ENCODE measurements around the gene SMTNL2.
A peak's percentile ranks its signal among the peaks of the same experiment; 100 is the strongest.
"Not testable (repeated sequence)": the region's sequence is repeated elsewhere in the genome, so short reads cannot be mapped to it uniquely, and the experiment has no call there.

SMTNL2 gene

GRCh38 chr17:4562015-4562969 lies 22.0 kb upstream of the SMTNL2 start:
- no peak for DNase-seq

GRCh38 chr17:4565209-4566141 lies 18.9 kb upstream of the SMTNL2 start:
- DNase-seq: peak; percentile 19

- peak; percentile 8 for DNase-seq
These were observed 17.5 kb upstream of the SMTNL2 start for GRCh38 chr17:4566785-4567184.

- DNase-seq: no peak
These were observed 14.7 kb upstream of the SMTNL2 start for GRCh38 chr17:4569591-4569990.

GRCh38 chr17:4572131-4572530 lies 12.2 kb upstream of the SMTNL2 start:
- no peak for DNase-seq

GRCh38 chr17:4573115-4573514 lies 11.2 kb upstream of the SMTNL2 start:
- DNase-seq: no peak

GRCh38 chr17:4573669-4574068 lies 10.7 kb upstream of the SMTNL2 start:
- DNase-seq: peak; percentile 9

- DNase-seq: no peak
These were observed 9.8 kb upstream of the SMTNL2 start for GRCh38 chr17:4574448-4575045.

- no peak for DNase-seq
These were observed 8.2 kb upstream of the SMTNL2 start for GRCh38 chr17:4576161-4576558.

GRCh38 chr17:4576729-4577322 lies 7.5 kb upstream of the SMTNL2 start:
- no peak for DNase-seq

- DNase-seq: no peak
These were observed 6.8 kb upstream of the SMTNL2 start for GRCh38 chr17:4577386-4577993.

- not testable (repeated sequence) for DNase-seq
These were observed 6.0 kb upstream of the SMTNL2 start for GRCh38 chr17:4578349-4578748.

- no peak for DNase-seq
These were observed 4.7 kb upstream of the SMTNL2 start for GRCh38 chr17:4579678-4580077.

GRCh38 chr17:4580291-4580690 lies 4.0 kb upstream of the SMTNL2 start:
- DNase-seq: no peak

- DNase-seq: no peak
These were observed 2.2 kb upstream of the SMTNL2 start for GRCh38 chr17:4582101-4582501.

GRCh38 chr17:4582691-4583090 lies 1.6 kb upstream of the SMTNL2 start:
- no peak for DNase-seq

GRCh38 chr17:4583206-4583605 lies 1.1 kb upstream of the SMTNL2 start:
- DNase-seq: no peak

GRCh38 chr17:4583782-4584100 lies 588 bp upstream of the SMTNL2 start:
- no peak for DNase-seq

GRCh38 chr17:4584917-4585637 lies 748 bp downstream of the SMTNL2 start:
- DNase-seq: no peak

GRCh38 chr17:4585638-4585994 lies 1.3 kb downstream of the SMTNL2 start:
- no peak for DNase-seq

GRCh38 chr17:4586043-4586442 lies 1.7 kb downstream of the SMTNL2 start:
- no peak for DNase-seq

GRCh38 chr17:4587195-4587594 lies 2.9 kb downstream of the SMTNL2 start:
- DNase-seq: no peak
